ENCODE measurements around the gene NDOR1. TPM values are rescaled to one million over a fixed set of nuclear protein-coding genes. Genes with fewer than 3 reads are reported as not detected.

Gene NDOR1

DNA sequence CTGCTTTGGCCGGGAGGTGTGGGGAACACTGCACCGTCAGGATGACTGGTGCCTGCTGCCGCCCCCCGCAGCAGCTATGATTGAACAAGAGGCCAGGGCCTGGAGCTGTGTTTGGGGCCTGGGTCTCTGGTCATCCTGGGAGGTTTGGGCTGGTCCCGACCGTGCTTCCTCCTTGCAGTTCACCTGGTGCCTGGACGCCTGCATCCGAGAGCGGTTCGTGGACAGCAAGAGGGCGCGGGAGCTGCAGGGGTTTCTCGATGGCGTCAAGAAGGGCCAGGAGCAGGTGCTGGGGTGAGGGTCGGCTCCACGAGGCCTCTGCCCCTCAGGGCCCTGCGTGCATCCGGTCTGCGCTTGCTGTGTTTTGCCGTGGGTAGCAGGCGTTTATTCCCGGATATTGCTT, 58.6 kb downstream of the NDOR1 start:
- TF ChIP-seq SPI1 (IDR thresholded peaks at IDR 0.05; ENCODE audit: borderline replicate concordance, low read depth) (no peak), POLR2AphosphoS5 (IDR thresholded peaks at IDR 0.05; ENCODE audit: low read depth) (peak; percentile 18; the same call in 1 of the 2 replicates)

DNA sequence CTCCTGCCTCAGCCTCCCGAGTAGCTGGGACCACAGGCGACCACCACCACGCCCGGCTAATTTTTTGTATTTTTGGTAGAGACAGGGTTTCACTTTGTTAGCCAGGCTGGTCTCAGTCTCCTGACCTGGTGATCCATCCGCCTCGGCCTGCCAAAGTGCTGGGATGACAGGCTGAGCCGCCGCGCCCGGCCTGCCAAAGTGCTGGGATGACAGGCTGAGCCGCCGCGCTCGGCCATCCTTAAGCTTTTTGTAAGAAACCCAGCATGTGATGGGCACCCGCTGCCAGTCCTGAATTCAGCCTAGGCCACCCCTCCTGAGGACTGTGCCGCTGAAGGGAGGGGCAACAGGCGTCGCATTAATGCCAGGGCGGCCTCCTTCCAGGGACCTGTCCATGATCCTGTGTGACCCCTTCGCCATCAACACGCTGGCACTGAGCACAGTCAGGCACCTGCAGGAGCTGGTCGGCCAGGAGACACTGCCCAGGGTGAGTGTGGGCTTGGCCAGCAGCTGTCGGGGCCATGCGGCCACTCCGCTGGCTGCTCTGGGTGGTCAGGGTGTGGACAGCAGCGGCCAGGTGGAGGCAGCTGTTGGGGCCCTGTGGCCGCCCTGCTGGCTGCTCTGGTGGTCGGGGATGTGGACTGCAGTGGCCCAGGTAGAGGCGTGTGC, 60.1 kb downstream of the NDOR1 start:
- Histone ChIP-seq H3K27ac (replicated peaks) (no peak overlapping the region), H3K27me3 (ENCODE audit: insufficient read depth, poor library complexity, severe bottlenecking) (no peaks in the 10 kb centered on the region), H3K4me3 (replicated peaks; ENCODE audit: insufficient read depth, low read length) (no peak overlapping the region)
- TF ChIP-seq POLR2AphosphoS5 (IDR thresholded peaks at IDR 0.05; ENCODE audit: low read depth) (no peak), SPI1 (IDR thresholded peaks at IDR 0.05; ENCODE audit: borderline replicate concordance, low read depth) (no peak), GABPA (IDR thresholded peaks at IDR 0.05; ENCODE audit: low read depth) (no peak)
- TF ChIP-seq, protein P1, sequence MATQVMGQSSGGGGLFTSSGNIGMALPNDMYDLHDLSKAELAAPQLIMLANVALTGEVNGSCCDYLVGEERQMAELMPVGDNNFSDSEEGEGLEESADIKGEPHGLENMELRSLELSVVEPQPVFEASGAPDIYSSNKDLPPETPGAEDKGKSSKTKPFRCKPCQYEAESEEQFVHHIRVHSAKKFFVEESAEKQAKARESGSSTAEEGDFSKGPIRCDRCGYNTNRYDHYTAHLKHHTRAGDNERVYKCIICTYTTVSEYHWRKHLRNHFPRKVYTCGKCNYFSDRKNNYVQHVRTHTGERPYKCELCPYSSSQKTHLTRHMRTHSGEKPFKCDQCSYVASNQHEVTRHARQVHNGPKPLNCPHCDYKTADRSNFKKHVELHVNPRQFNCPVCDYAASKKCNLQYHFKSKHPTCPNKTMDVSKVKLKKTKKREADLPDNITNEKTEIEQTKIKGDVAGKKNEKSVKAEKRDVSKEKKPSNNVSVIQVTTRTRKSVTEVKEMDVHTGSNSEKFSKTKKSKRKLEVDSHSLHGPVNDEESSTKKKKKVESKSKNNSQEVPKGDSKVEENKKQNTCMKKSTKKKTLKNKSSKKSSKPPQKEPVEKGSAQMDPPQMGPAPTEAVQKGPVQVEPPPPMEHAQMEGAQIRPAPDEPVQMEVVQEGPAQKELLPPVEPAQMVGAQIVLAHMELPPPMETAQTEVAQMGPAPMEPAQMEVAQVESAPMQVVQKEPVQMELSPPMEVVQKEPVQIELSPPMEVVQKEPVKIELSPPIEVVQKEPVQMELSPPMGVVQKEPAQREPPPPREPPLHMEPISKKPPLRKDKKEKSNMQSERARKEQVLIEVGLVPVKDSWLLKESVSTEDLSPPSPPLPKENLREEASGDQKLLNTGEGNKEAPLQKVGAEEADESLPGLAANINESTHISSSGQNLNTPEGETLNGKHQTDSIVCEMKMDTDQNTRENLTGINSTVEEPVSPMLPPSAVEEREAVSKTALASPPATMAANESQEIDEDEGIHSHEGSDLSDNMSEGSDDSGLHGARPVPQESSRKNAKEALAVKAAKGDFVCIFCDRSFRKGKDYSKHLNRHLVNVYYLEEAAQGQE (IDR thresholded peaks at IDR 0.05; ENCODE audit: insufficient replicate concordance, low read depth): no peak
- TF ChIP-seq, protein P2, sequence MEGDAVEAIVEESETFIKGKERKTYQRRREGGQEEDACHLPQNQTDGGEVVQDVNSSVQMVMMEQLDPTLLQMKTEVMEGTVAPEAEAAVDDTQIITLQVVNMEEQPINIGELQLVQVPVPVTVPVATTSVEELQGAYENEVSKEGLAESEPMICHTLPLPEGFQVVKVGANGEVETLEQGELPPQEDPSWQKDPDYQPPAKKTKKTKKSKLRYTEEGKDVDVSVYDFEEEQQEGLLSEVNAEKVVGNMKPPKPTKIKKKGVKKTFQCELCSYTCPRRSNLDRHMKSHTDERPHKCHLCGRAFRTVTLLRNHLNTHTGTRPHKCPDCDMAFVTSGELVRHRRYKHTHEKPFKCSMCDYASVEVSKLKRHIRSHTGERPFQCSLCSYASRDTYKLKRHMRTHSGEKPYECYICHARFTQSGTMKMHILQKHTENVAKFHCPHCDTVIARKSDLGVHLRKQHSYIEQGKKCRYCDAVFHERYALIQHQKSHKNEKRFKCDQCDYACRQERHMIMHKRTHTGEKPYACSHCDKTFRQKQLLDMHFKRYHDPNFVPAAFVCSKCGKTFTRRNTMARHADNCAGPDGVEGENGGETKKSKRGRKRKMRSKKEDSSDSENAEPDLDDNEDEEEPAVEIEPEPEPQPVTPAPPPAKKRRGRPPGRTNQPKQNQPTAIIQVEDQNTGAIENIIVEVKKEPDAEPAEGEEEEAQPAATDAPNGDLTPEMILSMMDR (IDR thresholded peaks at IDR 0.05; ENCODE audit: insufficient read depth, low read length): no peak
- no peak for DNase-seq (ENCODE audit: low read depth in 1 of 2, low spot score in 1 of 2)

More for the DNA sequence above, 58.6 kb downstream of the NDOR1 start:
- H3K4me3 ChIP-seq (replicated peaks; ENCODE audit: insufficient read depth, low read length): no peak overlapping the region
- no peaks in the 10 kb centered on the region for H3K27me3 ChIP-seq (ENCODE audit: insufficient read depth, poor library complexity, severe bottlenecking)
- no peak overlapping the region for H3K27ac ChIP-seq (replicated peaks)
- no peak for DNase-seq (ENCODE audit: low read depth in 1 of 2, low spot score in 1 of 2)

DNA sequence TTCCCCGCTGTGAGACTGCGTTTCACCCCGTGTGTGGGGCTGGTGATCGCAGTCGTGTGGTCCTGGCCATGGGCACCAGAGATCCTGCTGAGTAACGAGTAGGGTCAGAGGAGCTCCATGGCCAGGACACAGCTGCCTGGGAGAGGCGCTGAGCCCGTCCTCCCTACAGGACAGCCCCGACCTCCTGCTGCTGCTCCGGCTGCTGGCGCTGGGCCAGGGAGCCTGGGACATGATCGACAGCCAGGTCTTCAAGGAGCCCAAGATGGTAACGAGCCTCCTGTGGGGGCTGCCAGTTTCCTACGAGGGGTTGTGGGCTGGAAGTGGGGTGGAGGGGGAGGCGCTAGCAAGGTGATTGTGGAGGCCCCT, 60.6 kb downstream of the NDOR1 start:
- no peak overlapping the region for H3K4me3 ChIP-seq (replicated peaks; ENCODE audit: insufficient read depth, low read length)
- DNase-seq (ENCODE audit: low read depth in 1 of 2, low spot score in 1 of 2): no peak
- no peak overlapping the region for H3K27ac ChIP-seq (replicated peaks)
- no peak for TF ChIP-seq POLR2AphosphoS5 (IDR thresholded peaks at IDR 0.05; ENCODE audit: low read depth)
- TF ChIP-seq, protein P2 (IDR thresholded peaks at IDR 0.05; ENCODE audit: insufficient read depth, low read length): no peak
- TF ChIP-seq, protein P1 (IDR thresholded peaks at IDR 0.05; ENCODE audit: insufficient replicate concordance, low read depth): no peak
- TF ChIP-seq SPI1 (IDR thresholded peaks at IDR 0.05; ENCODE audit: borderline replicate concordance, low read depth): no peak
- TF ChIP-seq GABPA (IDR thresholded peaks at IDR 0.05; ENCODE audit: low read depth): no peak
- no peaks in the 10 kb centered on the region for H3K27me3 ChIP-seq (ENCODE audit: insufficient read depth, poor library complexity, severe bottlenecking)

Small RNAs within 50 kb of the gene (microRNA-seq; reads per million reads assigned to microRNA genes)
- not detected for gene MIR3621

Measured in HL-60 (cell line).